Esophagus squamous epithelium (tissue), 5 donors: ENCODE results near the gene RAB6A. TPM values are rescaled to one million over a fixed set of nuclear protein-coding genes. Genes with fewer than 3 reads are reported as not detected.
"Not testable (repeated sequence)": the region's sequence is repeated elsewhere in the genome, so short reads cannot be mapped to it uniquely, and the experiment has no call there.

ENCODE experiments used
- DNase-seq: peaks from one replicate; lab custom pipeline; 2025; lab: John Stamatoyannopoulos, UW
- H3K27ac ChIP-seq, 4 donors: fragments of 200-600 bp; sonication (generic); one replicate each; pipeline ENCODE4 v1.5.1; 2016 to 2019; ENCODE audit warnings: mild to moderate bottlenecking in 1 of 4
- H3K27me3 ChIP-seq, 4 donors: fragments of 200-600 bp; sonication (generic); 1 replicate in 3 of 4; 2 replicates in 1 of 4; pipeline versions ENCODE4 v1.5.1 to v1.6.0; 2017 to 2021; ENCODE audit warnings: antibody characterized with exemption in 1 of 4
- H3K36me3 ChIP-seq, 3 donors: fragments of 200-600 bp; sonication (generic); one replicate each; pipeline ENCODE4 v1.5.1; 2016 to 2019
- H3K4me1 ChIP-seq, 3 donors: fragments of 200-600 bp; sonication (generic); one replicate each; pipeline ENCODE4 v1.5.1; 2017 to 2019
- H3K4me3 ChIP-seq, 4 donors: fragments of 200-600 bp; sonication (generic); 1 replicate in 3 of 4; 2 replicates in 1 of 4; pipeline ENCODE4 v1.5.1; 2016 to 2019; ENCODE audit warnings: mild to moderate bottlenecking in 2 of 4, moderate library complexity in 1 of 4
- H3K9me3 ChIP-seq, 3 donors: fragments of 200-600 bp; sonication (generic); one replicate each; pipeline ENCODE4 v1.5.1; 2016 to 2019
- POLR2A ChIP-seq, 4 donors: fragments of 450-650 bp; IDR thresholded peaks; one replicate each; pipeline ENCODE4 v1.6.1; 2017; ENCODE audit warnings: antibody characterized with exemption in 4 of 4, mild to moderate bottlenecking in 4 of 4, moderate library complexity in 3 of 4
- WGBS, 2 donors: methylation state at CpG; one replicate each; pipeline ENCODE4 v1.1.5; 2018; 5-methylcytosine and 5-hydroxymethylcytosine counted together
- intact Hi-C: fragments of 100-400 bp; cut with DNase I; formaldehyde crosslinking; loops from one replicate; pipeline ENCODE4 v1.15.0; 2022
- total RNA-seq, 4 donors: library from RNA; depleted of rRNA; stranded (reverse); fragments of >200 nt; gene quantifications; one replicate each; pipeline ENCODE4 v1.1.0, GENCODE V29; 2016
- TF ChIP-seq, protein P1 (sequence below), 6 experiments: fragments of 450-650 bp in 4 of 6; fragments of 200-600 bp in 2 of 6; sonication (generic) in 2 of 6; IDR thresholded peaks; one replicate each; pipeline ENCODE4 v1.5.1; 2016 to 2019; ENCODE audit warnings: antibody characterized with exemption in 6 of 6, mild to moderate bottlenecking in 4 of 6, moderate library complexity in 4 of 6
- donor health status: DM: yes; HTN: yes; CAD: no.

RAB6A gene
- total RNA-seq, 4 donors from 2014 or later: 115 to 234 (median 161) TPM

DNA sequence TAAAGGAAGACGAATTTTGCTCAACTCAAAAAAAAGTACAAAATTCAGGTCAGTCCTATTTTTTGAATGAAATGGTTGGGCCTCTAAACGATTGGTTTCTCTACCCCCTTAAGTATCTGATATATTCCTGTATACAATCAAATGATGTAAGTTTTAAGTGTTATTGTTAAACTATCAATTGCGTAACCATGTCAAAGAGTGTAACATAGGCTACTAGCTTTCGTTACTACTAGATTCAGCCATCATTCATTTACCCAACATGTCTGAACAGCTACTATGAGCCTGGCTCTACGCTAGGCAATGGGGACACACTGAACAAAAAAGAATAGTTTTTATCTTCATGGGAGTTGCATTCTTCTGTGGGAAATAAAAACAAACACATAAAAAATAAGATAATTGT lies 3.3 kb downstream of the RAB6A start:
- H3K4me1 ChIP-seq: peaks cover 0 to 59% (median 21%) of the 10 kb centered on the region in 3 donors
- peaks cover 0 to 9% (median 0%) of the 10 kb centered on the region in 3 donors for H3K36me3 ChIP-seq
- intact Hi-C loops: no loop called here
- no peaks in the 10 kb centered on the region for H3K27me3 ChIP-seq
- no peak for TF ChIP-seq POLR2A (IDR thresholded peaks at IDR 0.05)
- TF ChIP-seq, protein P1, sequence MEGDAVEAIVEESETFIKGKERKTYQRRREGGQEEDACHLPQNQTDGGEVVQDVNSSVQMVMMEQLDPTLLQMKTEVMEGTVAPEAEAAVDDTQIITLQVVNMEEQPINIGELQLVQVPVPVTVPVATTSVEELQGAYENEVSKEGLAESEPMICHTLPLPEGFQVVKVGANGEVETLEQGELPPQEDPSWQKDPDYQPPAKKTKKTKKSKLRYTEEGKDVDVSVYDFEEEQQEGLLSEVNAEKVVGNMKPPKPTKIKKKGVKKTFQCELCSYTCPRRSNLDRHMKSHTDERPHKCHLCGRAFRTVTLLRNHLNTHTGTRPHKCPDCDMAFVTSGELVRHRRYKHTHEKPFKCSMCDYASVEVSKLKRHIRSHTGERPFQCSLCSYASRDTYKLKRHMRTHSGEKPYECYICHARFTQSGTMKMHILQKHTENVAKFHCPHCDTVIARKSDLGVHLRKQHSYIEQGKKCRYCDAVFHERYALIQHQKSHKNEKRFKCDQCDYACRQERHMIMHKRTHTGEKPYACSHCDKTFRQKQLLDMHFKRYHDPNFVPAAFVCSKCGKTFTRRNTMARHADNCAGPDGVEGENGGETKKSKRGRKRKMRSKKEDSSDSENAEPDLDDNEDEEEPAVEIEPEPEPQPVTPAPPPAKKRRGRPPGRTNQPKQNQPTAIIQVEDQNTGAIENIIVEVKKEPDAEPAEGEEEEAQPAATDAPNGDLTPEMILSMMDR (IDR thresholded peaks at IDR 0.05): no peak
- no peaks in the 10 kb centered on the region for H3K9me3 ChIP-seq
- H3K27ac ChIP-seq: peak overlapping the region in 1 of 4 donors; percentile 34
- 53 to 55% methylated on average over 5 of the region's 5 CpGs for WGBS, 2 donors
- H3K4me3 ChIP-seq: no peak overlapping the region
- DNase-seq: no peak

DNA sequence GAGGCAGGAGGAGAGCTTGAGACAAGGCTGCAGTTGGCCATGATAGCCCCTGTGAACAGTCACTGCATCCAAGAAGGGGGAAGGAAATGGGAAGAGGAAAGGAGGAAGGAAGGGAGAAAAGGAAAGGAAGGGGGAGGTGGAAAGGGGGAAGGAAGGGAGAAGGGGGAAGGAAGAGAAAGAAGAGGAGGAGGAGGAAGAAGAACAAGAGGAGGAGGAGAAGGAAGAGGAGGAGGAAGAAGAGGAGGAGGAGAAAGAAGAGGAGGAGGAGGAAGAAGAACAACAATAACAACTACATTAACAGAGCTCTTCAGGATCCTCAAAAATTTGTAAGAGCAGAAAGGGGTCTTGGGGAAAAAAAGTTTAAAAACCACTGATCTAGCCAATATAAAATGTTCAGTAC lies 5.2 kb downstream of the RAB6A start:
- DNase-seq: no peak
- Histone ChIP-seq H3K27ac (no peak overlapping the region), H3K4me3 (no peak overlapping the region), H3K27me3 (no peaks in the 10 kb centered on the region), H3K9me3 (no peaks in the 10 kb centered on the region), H3K36me3 (peaks cover 0 to 12% (median 0%) of the 10 kb centered on the region in 3 donors), H3K4me1 (peaks cover 0 to 73% (median 22%) of the 10 kb centered on the region in 3 donors)
- TF ChIP-seq, protein P1 (IDR thresholded peaks at IDR 0.05): no peak
- TF ChIP-seq POLR2A (IDR thresholded peaks at IDR 0.05): no peak
- intact Hi-C loops: no loop called here

DNA sequence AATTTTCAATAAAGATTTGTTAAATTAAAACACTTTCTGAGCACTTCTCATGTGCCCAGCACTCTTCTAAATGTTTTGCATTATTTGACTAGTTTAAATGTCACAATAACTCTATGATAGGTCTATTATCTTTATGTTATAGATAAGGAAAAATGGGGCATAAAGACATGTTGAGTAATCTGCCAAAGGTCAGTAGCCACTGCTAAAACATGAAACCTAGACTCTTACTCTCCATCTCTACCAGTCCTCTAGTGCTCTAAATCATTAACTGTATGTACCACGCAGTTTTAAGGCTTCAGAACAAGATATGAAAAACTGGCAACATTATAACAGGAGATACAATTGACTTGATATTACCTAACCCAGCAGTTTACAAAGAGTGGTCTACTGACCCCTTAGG lies 6.9 kb downstream of the RAB6A start:
- Histone ChIP-seq H3K9me3 (no peaks in the 10 kb centered on the region), H3K4me3 (no peak overlapping the region), H3K27ac (no peak overlapping the region), H3K4me1 (peaks cover 0 to 69% (median 22%) of the 10 kb centered on the region in 3 donors), H3K27me3 (no peaks in the 10 kb centered on the region), H3K36me3 (peaks cover 0 to 12% (median 0%) of the 10 kb centered on the region in 3 donors)
- no peak for TF ChIP-seq POLR2A (IDR thresholded peaks at IDR 0.05)
- TF ChIP-seq, protein P1 (IDR thresholded peaks at IDR 0.05): no peak
- 100% methylated on average over 1 of the region's 1 CpG for WGBS, 2 donors
- no peak for DNase-seq
- intact Hi-C loops: no loop called here

DNA sequence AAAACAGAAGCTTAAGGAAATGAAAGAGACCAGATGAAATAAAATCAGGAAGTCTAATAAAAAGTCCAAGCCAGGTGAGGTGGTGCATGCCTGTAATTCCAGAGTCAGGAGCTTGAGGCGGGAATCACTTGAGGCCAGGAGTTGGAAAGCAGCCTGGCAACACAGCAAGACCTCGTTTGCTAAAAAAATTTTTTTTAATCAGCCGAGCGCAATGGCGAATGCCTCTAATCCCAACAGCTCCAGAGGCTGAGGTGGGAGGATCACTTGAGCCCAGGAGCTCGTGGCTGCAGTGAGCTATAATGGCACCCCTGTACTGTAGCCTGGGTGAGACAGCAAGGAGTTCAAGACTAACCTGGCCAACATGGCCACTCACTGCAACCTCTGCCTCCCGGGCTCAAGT lies 8.0 kb downstream of the RAB6A start:
- H3K4me3 ChIP-seq: no peak overlapping the region
- 76 to 77% methylated on average over 6 to 7 of the region's 7 CpGs for whole genome bisulfite sequencing, 2 donors
- no peaks in the 10 kb centered on the region for H3K9me3 ChIP-seq
- peaks cover 0 to 59% (median 11%) of the 10 kb centered on the region in 3 donors for H3K4me1 ChIP-seq
- intact Hi-C loops: no loop called here
- DNase-seq: no peak
- TF ChIP-seq POLR2A (IDR thresholded peaks at IDR 0.05): no peak
- no peak overlapping the region for H3K27ac ChIP-seq
- peaks cover 0 to 12% (median 0%) of the 10 kb centered on the region in 3 donors for H3K36me3 ChIP-seq
- H3K27me3 ChIP-seq: no peaks in the 10 kb centered on the region

DNA sequence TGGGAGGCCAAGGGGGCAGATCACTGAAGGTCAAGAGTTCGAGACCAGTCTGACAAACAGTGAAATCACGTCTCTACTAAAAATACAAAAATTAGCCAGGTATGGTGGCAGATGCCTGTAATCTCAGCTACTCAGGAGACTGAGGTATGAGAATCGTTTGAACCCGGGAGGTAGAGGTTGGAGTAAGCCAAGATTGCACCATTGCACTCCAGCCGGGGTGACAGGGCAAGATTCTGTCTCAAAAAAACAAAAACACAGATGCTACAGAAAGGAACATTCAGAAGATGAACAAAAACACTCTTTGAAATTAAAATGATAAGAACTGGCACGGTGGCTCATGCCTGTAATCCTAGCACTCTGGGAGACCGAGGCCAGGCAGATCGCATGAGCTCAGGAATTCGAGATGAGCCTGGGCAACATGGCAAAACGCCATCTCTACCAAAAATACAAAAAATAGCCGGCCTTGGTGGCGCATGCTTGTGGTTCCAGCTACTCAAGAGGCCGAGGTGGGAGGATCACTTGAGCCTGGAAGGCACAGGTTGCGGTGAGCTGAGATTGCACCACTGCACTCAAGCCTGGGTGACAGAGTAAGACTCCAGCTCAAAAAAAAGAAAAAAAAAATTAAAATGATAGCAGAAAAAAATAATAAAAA lies 8.5 kb downstream of the RAB6A start:
- Histone ChIP-seq H3K9me3 (no peaks in the 10 kb centered on the region), H3K27ac (no peak overlapping the region), H3K4me3 (no peak overlapping the region), H3K36me3 (peaks cover 0 to 12% (median 0%) of the 10 kb centered on the region in 3 donors), H3K27me3 (no peaks in the 10 kb centered on the region), H3K4me1 (peaks cover 0 to 53% (median 8%) of the 10 kb centered on the region in 3 donors)
- intact Hi-C loops: no loop called here
- DNase-seq: no peak
- TF ChIP-seq POLR2A (IDR thresholded peaks at IDR 0.05): no peak
- TF ChIP-seq, protein P1 (IDR thresholded peaks at IDR 0.05): no peak
- 90% methylated on average over 14 of the region's 14 CpGs for WGBS, 2 donors

DNA sequence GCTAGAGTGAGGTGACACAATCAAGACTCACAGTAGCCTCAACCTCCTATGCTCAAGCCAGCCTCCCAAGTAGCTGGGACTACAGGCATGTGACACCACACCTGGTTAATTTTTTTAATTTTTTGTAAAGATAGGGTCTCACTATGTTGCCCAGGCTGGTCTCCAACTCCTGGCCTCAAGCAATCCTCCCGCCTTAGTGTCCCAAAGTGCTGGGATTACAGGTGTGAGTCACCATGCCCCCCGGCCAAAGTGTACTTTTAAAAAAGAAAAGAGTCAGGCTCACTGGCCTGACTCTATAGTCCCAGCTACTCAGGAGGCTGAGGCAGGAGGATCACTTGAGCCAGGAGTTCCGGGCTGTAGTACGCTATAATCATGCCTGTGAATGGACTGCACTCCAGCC lies 10.0 kb downstream of the RAB6A start:
- H3K4me3 ChIP-seq, H3K27me3 ChIP-seq, H3K9me3 ChIP-seq, H3K27ac ChIP-seq, intact Hi-C loops, DNase-seq: not testable (repeated sequence)
- peaks cover 0 to 47% (median 4%) of the 10 kb centered on the region in 3 donors for H3K4me1 ChIP-seq
- 87 to 89% methylated on average over 3 of the region's 4 CpGs for WGBS, 2 donors
- H3K36me3 ChIP-seq: peaks cover 0 to 12% (median 0%) of the 10 kb centered on the region in 3 donors
